ENCODE results near the gene URI1. TPM values are rescaled to one million over a fixed set of nuclear protein-coding genes. Genes with fewer than 3 reads are reported as not detected.

Gene URI1
- polyA plus RNA-seq, 1 of the 3 experiments (the other 2 are of a cell fraction) = 32.4 TPM

DNA sequence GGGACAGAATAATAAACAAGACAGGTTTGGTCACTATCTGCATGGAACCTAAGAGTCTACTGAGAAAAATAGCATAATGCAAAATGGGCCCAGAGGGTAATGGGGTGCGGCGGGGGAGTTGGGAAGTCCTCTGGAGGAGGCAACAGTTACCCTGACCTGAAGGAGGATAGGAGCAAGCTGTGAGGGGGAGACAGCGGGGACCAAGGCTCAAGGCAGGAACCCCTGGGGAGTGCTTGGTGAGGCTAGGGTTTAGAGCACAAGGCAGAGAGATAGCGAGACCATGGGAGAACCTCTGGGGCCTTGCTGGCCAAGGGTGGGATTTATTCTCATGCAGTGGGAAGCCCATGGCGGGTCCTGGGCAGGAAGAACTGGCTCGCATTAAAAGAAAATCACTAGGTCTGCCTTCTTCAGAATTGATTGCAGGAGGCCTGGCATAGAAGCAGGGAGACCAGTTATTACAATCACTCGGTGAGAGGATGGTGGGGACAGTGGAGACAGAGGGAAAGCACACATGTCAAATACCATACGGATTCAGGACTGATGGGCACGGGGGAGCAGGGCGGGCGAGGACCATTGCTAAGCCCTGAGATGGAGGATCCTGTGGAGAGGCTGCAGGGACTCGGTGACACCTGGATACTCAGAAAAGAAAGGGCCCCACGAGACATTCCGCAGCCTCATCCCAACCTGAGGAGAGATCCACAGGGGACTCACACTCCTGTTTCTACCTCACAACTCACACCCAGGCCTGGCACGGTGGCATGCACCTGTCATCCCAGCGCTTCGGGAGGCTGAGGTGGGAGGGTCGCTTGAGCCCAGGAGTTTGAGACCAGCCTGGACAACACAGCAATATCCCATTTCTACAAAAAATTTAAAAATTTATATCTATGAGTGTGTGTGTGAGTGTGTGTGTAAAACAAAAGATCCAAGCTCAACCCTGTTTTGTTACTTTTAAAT lies 110.4 kb downstream of the URI1 start (continued):
- TF ChIP-seq, protein P1, sequence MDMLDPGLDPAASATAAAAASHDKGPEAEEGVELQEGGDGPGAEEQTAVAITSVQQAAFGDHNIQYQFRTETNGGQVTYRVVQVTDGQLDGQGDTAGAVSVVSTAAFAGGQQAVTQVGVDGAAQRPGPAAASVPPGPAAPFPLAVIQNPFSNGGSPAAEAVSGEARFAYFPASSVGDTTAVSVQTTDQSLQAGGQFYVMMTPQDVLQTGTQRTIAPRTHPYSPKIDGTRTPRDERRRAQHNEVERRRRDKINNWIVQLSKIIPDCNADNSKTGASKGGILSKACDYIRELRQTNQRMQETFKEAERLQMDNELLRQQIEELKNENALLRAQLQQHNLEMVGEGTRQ (IDR thresholded peaks at IDR 0.05; ENCODE audit: borderline replicate concordance, low read depth, low read length) = no peak
- TF ChIP-seq EZH2phosphoT487 (IDR thresholded peaks at IDR 0.05; ENCODE audit: borderline replicate concordance, low read depth) (no peak), FOXM1 (IDR thresholded peaks at IDR 0.05; ENCODE audit: low read depth) (no peak), CHD2 (IDR thresholded peaks at IDR 0.05; ENCODE audit: low read length, partially characterized antibody) (no peak), EP300 (IDR thresholded peaks at IDR 0.05; ENCODE audit: borderline replicate concordance in 1 of 2, low read depth in 1 of 2, low read length in 1 of 2) (no peak)
- TF ChIP-seq, protein P2, sequence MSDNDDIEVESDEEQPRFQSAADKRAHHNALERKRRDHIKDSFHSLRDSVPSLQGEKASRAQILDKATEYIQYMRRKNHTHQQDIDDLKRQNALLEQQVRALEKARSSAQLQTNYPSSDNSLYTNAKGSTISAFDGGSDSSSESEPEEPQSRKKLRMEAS (IDR thresholded peaks at IDR 0.05; ENCODE audit: low read depth) = no peak

DNA sequence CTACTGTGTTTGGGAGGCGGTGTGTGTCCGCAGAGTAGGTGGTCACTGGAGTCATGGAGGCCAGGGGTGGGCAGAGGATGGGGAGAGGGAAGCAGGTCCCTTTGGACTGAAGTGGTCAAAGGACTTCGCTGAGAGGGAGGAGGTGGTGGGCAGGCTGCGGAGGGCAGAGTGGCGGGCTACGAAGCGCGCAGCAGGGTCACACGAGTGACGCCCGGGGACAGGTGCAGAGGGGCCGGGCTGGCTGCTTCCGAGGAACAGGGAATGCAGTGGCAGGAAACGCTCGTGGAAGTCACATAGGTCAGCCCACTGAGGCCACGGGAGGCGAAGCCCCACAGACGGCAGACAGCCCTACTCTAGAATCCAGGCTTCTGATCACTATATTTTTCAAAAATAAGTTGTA lies 111.5 kb downstream of the URI1 start:
- H3K27me3 ChIP-seq (ENCODE audit: insufficient read depth) = no peaks in the 10 kb centered on the region
- TF ChIP-seq, protein P2 (IDR thresholded peaks at IDR 0.05; ENCODE audit: low read depth) = no peak
- TF ChIP-seq, protein P3, sequence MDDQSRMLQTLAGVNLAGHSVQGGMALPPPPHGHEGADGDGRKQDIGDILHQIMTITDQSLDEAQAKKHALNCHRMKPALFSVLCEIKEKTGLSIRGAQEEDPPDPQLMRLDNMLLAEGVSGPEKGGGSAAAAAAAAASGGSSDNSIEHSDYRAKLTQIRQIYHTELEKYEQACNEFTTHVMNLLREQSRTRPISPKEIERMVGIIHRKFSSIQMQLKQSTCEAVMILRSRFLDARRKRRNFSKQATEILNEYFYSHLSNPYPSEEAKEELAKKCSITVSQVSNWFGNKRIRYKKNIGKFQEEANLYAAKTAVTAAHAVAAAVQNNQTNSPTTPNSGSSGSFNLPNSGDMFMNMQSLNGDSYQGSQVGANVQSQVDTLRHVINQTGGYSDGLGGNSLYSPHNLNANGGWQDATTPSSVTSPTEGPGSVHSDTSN (IDR thresholded peaks at IDR 0.05) = no peak
- TF ChIP-seq FOSL2 (IDR thresholded peaks at IDR 0.05; ENCODE audit: borderline replicate concordance, low read depth) = no peak
- no peak for TF ChIP-seq MXI1 (IDR thresholded peaks at IDR 0.05; ENCODE audit: low read depth, low read length)
- TF ChIP-seq GATA2 (CRISPR knock-in tag; IDR thresholded peaks at IDR 0.05) = no peak
- no peak for TF ChIP-seq RCOR1 (IDR thresholded peaks at IDR 0.05; ENCODE audit: low read length)
- TF ChIP-seq GABPA (IDR thresholded peaks at IDR 0.05; ENCODE audit: low read depth) = no peak
- no peak for TF ChIP-seq YY1 (IDR thresholded peaks at IDR 0.05; ENCODE audit: low read depth)
- TF ChIP-seq JUND (IDR thresholded peaks at IDR 0.05) = no peak
- TF ChIP-seq, protein P4, sequence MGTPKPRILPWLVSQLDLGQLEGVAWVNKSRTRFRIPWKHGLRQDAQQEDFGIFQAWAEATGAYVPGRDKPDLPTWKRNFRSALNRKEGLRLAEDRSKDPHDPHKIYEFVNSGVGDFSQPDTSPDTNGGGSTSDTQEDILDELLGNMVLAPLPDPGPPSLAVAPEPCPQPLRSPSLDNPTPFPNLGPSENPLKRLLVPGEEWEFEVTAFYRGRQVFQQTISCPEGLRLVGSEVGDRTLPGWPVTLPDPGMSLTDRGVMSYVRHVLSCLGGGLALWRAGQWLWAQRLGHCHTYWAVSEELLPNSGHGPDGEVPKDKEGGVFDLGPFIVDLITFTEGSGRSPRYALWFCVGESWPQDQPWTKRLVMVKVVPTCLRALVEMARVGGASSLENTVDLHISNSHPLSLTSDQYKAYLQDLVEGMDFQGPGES (IDR thresholded peaks at IDR 0.05; ENCODE audit: low read depth, low read length) = no peak
- no peak for TF ChIP-seq POLR2AphosphoS5 (IDR thresholded peaks at IDR 0.05; ENCODE audit: low read depth, low read length)
- TF ChIP-seq RFX5 (IDR thresholded peaks at IDR 0.05; ENCODE audit: low read length) = no peak
- TF ChIP-seq RAD21 (IDR thresholded peaks at IDR 0.05; ENCODE audit: low read length) = no peak
- no peak for TF ChIP-seq SIN3A (IDR thresholded peaks at IDR 0.05; ENCODE audit: borderline replicate concordance, low read depth, low read length)
- TF ChIP-seq, protein P5, sequence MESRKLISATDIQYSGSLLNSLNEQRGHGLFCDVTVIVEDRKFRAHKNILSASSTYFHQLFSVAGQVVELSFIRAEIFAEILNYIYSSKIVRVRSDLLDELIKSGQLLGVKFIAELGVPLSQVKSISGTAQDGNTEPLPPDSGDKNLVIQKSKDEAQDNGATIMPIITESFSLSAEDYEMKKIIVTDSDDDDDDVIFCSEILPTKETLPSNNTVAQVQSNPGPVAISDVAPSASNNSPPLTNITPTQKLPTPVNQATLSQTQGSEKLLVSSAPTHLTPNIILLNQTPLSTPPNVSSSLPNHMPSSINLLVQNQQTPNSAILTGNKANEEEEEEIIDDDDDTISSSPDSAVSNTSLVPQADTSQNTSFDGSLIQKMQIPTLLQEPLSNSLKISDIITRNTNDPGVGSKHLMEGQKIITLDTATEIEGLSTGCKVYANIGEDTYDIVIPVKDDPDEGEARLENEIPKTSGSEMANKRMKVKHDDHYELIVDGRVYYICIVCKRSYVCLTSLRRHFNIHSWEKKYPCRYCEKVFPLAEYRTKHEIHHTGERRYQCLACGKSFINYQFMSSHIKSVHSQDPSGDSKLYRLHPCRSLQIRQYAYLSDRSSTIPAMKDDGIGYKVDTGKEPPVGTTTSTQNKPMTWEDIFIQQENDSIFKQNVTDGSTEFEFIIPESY (IDR thresholded peaks at IDR 0.05; ENCODE audit: borderline replicate concordance, low read depth) = no peak
- no peak for TF ChIP-seq EP300 (IDR thresholded peaks at IDR 0.05; ENCODE audit: borderline replicate concordance in 1 of 2, low read depth in 1 of 2, low read length in 1 of 2)
- TF ChIP-seq, protein P6, sequence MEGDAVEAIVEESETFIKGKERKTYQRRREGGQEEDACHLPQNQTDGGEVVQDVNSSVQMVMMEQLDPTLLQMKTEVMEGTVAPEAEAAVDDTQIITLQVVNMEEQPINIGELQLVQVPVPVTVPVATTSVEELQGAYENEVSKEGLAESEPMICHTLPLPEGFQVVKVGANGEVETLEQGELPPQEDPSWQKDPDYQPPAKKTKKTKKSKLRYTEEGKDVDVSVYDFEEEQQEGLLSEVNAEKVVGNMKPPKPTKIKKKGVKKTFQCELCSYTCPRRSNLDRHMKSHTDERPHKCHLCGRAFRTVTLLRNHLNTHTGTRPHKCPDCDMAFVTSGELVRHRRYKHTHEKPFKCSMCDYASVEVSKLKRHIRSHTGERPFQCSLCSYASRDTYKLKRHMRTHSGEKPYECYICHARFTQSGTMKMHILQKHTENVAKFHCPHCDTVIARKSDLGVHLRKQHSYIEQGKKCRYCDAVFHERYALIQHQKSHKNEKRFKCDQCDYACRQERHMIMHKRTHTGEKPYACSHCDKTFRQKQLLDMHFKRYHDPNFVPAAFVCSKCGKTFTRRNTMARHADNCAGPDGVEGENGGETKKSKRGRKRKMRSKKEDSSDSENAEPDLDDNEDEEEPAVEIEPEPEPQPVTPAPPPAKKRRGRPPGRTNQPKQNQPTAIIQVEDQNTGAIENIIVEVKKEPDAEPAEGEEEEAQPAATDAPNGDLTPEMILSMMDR (IDR thresholded peaks at IDR 0.05) = no peak
- DNase-seq = no peak
- no peak overlapping the region for H3K27ac ChIP-seq (ENCODE audit: low read depth in 2 of 2, low read length in 1 of 2)
- no peak overlapping the region for H3K9ac ChIP-seq
- H2AFZ ChIP-seq (ENCODE audit: low read depth) = no peak overlapping the region
- 94% methylated on average over 18 of the region's 18 CpGs for WGBS (ENCODE audit: low lambda C conversion rate)
- H3K9me2 ChIP-seq = no peaks in the 10 kb centered on the region
- ChIA-PET POLR2A (no interaction called here), CTCF (interaction anchor here (0.6 kb wide), 1 partner anchor 168 kb away, joined by 3 read pairs; no protein-coding TSS in a partner anchor)
- H3K79me2 ChIP-seq (ENCODE audit: insufficient read depth) = no peaks in the 10 kb centered on the region
- peaks cover 0 to 9% of the 10 kb centered on the region in 2 experiments; a peak in 3 of 4 replicates for H3K4me1 ChIP-seq (ENCODE audit: control insufficient read depth in 1 of 2, insufficient read depth in 2 of 2, low read depth in 1 of 2, low read length in 1 of 2)
- no peaks in the 10 kb centered on the region for H3F3A ChIP-seq (replicated peaks; ENCODE audit: insufficient read depth)
- no peaks in the 10 kb centered on the region for H4K20me1 ChIP-seq (ENCODE audit: insufficient read depth)
- no peak overlapping the region for H3K4me2 ChIP-seq
- no peaks in the 10 kb centered on the region for H3K36me3 ChIP-seq (replicated peaks in 1 of 2; ENCODE audit: control insufficient read depth in 1 of 2, insufficient read depth in 2 of 2, low read length in 1 of 2)
- H3K9me3 ChIP-seq = no peaks in the 10 kb centered on the region
- no peak overlapping the region for H3K4me3 ChIP-seq (ENCODE audit: low read depth in 2 of 2, low read length in 1 of 2)

Data from SK-N-SH (cell line).